Right renal pelvis (tissue), 4 donors: ENCODE results near the gene WDR88. TPM values are rescaled to one million over a fixed set of nuclear protein-coding genes. Genes with fewer than 3 reads are reported as not detected.

Experiments
- polyA plus RNA-seq, 4 donors: library from polyadenylated mRNA; unstranded; fragments of 120-200 nt; gene quantifications; one replicate each; pipeline ENCODE4 v1.2.1, GENCODE V29; 2013; ENCODE audit not compliant: insufficient read length in 4 of 4

The WDR88 gene
- polyA plus RNA-seq, 4 donors, result 0.83 to 1.8 (median 1.1) TPM

Other genes with a start within 250 kb of the WDR88 start
- 10 to 100 TPM; 28.6 to 32.9 (median 30.7) TPM for gene CEP89, start 160.2 kb upstream of the WDR88 start, polyA plus RNA-seq
- gene FAAP24, start 159.9 kb upstream of the WDR88 start, polyA plus RNA-seq, result 1 to 10 TPM; 3.1 to 4.0 (median 3.4) TPM
- gene RHPN2, start 67.2 kb upstream of the WDR88 start, polyA plus RNA-seq, result 10 to 100 TPM; 18.4 to 19.0 (median 18.6) TPM
- gene GPATCH1, start 50.9 kb upstream of the WDR88 start, polyA plus RNA-seq, result 10 to 100 TPM; 11.3 to 15.6 (median 13.0) TPM
- gene LRP3, start 62.2 kb downstream of the WDR88 start, polyA plus RNA-seq, result 10 to 100 TPM; 19.9 to 29.8 (median 21.9) TPM
- under 1 TPM; 0.27 to 0.54 (median 0.40) TPM for gene SLC7A10, start 93.7 kb downstream of the WDR88 start, polyA plus RNA-seq
- gene CEBPA, start 170.4 kb downstream of the WDR88 start, polyA plus RNA-seq, result 1 to 10 TPM; 3.1 to 5.5 (median 4.1) TPM
- gene CEBPG, start 241.6 kb downstream of the WDR88 start, polyA plus RNA-seq, result 10 to 100 TPM; 20.8 to 27.3 (median 26.2) TPM